ENCODE measurements around the gene LINC00237.

The LINC00237 gene

DNA sequence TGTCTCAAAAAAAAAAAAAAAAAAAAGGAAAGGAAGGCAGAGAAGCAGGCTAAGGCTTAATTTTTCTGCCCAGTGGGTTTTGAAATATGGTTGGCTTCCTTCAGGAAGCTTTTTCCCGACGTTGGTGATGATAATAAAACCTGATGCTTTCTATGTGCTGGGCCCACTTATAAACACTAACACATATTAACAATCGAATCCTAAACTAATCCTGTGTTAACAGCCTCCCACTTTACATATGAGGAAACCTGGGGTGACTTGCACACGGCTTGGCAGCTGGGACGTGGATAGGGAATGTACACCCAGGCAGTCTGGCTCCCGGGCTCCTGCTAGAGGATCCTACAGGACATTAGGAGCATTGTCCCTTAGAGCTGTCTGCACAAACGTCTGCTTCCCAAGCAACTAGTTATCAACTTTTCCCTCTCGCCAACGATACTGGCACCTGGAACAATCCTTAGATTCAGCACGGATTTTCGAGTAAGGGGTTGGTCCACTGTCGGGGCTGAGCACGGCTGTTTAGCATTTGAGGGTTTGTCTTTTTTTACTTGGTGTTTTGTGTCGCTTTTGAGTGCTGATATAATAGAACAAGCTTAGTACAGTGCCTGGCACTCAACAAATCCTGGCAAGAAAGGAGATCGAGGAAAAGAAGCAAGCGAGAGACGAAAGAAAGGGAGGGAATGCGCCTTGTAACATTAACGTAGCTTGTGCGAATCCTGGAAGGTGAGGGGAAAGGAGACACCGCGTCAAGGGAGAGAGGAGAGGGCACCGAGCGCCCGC lies 19.1 kb upstream of the LINC00237 start:
- no peak for DNase-seq

DNA sequence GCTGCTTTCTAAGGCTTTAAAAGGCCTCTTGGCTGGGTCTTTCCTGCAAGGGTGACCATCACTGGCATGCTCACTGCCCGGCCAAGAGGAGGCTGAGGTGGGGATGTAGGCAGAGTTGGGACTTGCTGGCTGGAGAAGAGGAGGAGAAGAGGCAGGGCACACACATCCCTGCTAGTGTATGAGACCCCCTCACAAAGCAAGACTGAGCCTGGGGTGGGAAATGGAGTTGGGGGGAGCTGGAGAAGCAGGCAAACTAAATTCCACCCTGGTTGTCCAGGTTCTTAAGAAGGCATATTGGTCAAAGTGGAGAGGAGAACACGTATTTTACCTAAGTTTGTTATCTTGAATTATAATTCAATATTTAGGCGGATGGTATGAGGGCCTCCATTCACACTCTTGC lies 18.0 kb upstream of the LINC00237 start:
- DNase-seq: no peak

DNA sequence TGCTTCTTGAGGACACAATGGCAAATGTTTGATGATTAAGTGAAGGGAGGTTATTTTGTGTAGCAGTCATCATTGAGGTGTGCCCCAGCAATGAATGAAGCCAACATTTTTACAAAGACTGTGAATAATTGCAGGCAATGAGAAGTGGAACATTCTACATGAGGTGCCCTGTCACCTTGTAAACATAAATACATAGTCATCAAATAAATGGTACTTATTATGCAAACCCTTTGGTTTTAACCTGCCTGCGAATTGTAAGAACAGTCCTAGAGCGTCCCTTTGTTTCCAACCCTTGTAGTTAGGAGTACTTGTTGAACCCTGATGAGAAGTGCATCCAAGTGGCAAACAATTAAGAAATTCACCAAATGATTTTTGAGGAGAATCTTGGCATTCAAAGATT lies 12.6 kb upstream of the LINC00237 start:
- DNase-seq: no peak

DNA sequence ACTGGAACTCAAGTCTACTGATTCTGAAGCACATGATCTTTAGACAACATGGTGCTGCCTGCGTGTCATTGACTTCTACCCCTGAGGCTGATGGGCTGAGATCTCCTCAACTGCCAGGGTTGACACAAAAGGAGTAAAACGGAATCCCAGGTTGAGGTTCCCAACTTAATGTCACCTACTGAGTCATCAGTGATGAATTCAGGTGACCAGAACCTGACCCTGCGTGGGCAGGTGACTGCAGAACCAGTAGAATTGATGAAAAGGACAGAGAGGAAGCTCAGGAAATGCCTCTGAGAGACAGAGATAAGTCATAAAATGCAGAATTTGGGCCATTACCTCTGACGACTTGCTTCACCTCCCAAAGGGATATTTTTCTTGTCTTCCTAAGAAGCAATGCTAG lies 12.0 kb upstream of the LINC00237 start:
- no peak for DNase-seq

DNA sequence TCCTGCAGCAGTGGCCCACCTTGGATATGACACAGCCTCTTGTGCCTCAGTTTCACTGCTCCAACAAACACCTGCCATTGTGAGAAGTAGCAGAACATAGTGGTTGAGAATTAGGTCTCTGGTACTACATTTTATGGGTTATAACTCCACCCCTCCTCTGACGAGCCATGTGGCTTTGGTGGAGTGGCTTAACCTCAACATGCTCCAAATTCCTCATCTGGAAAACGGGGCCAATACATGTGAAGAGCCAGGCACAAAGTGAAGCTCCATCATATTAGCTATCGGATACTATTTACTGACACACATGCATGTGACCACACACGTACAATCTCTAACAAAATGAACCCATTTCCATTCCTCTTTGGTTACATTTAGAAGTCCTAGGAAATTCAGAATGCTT lies 11.4 kb upstream of the LINC00237 start:
- no peak for DNase-seq

DNA sequence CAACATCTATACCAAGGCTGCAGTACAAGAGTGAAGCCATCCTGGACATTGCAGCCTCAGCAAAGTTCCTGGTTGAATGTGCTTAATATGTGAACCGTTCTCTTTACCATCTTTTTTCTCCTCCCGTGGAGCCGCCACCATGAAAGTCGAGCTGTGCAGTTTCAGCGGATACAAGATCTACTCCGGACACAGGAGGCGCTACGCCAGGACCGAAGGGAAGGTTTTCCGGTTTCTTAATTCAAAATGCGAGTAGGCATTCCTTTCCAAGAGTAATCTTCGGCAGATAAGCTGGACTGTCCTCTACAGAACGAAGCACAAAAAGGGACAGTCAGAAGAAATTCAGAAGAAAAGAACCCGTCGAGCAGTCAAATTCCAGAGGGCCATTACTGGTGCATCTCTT lies 8.4 kb upstream of the LINC00237 start:
- no peak for DNase-seq

DNA sequence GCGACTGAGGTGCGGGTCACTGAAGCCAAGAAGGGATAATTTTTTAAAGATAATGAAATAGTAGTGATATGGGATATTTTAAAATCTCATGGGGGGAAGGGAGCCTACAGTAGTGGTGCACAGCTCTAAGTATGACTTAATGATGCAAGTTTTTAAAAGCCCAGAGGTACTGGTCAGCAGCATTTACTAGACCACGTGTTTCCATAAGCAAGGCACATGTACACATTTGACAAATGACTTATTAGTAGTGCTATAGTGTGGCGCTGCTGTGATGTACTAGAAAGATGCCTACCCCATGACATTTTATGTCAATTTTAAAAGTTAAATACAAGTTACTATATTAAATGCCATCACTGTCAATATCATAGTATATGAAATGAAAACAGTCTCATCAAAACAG lies 7.5 kb upstream of the LINC00237 start:
- DNase-seq: no peak

DNA sequence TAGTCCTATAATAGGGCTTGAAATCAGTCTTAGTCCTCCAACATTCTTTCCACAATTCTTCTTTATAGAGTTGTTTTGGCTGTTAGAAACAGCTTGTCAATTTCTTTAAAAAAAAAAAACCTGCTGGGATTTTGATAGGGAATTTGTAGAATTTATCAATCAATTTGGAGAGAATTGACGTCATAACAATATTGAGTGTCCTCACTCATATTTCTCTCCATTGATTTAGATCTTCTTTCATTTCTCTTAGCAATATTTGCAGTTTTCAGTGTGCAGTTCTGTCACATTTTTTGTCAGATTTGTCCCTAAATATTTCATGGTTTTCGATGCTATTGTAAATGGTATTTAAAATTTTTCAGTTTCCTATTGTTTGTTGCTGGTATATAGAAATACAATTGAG lies 5.3 kb upstream of the LINC00237 start:
- DNase-seq: no peak

DNA sequence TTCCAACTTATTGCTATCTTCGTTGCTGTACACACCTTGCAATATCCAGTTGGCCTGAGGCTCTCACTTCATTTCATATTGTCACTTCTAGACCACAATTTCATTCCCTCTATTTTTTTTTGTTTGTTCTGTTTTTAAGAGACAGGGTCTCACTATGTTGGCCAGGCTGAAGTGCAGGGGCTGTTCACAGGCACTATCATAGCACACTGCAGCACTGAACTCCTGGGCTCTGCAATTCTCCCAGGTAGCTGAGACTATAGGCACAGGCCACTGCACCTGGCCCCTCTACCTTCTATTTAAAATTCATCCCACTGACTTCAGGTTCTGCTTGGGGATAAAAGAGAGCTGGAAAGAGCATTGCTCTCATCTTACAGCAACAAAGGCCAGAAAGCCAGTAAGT lies 4.7 kb upstream of the LINC00237 start:
- no peak for DNase-seq

DNA sequence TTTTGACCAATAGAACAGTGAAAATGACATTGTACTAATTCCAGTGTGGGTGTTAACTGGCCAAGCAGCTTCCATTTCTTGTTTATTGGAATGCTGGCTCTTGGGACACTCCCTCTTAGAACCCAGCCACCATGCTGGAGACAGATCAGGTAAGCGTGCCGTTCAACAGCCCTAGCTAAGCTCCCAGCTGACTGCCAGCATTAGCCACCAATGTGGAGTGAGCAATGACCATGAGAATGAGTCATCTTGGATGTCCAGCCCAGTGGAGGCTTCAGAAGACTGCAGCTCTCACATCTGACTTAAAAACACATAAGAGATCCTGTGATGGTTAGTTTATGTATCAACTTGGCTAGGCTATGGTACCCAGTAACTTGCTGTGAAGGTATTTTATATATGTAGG lies 3.0 kb upstream of the LINC00237 start:
- DNase-seq: no peak

DNA sequence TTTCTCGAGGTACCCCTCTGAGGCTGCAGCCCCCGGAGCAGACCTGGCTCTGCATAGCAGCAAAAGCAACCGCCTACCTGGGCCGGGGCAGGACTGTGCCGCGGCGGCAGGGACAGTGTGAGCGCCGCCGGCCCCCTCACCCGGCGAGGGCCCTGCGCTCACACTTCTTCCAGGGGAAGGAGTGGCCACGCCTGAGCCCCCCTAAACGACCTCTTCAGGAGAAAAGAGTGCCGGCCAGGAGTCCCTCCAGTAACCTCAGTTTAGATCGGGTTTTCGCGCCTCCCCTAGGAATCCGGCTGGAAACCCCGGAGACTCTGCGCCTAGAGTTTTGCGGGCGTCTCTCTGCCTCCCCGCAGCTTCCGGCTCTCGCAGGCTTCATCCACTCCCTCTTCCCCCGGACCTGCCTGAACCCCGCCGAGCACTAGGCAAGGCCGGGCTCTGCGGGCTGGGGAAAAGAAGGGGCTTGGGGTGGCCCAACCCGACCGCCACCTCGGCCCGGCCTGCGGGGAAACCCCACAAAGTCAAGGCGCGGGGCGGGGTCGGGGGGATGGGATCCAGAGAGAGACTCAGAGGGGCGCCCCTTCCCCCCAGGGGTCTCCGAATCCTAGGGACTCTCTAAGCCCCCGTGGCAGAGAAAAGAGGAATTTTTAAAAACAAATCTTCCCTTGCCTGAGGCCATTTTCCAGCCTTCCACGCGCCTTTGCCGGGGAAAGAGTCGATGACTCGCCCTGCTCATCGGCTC lies 558 bp downstream of the LINC00237 start:
- DNase-seq: no peak

DNA sequence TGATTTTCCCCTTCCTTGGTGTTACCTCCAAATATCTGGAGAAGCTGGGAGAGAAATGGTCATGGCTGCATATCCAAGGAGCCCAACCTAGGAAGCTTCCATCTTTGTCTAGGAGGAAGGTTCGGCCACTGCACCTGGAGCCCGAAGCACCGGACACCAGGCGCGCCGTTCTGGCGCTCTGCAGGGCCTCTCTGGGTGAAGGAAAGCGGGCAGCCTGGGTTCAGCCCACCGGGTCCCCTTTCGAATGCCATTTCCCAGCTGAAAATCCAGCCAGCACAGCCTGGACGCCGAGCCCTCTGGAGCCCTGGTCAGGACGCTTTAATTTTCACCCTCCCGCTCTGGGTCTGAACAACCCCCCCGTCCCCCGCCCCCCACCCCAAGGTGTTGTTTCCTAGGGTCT lies 1.2 kb downstream of the LINC00237 start:
- DNase-seq: no peak

DNA sequence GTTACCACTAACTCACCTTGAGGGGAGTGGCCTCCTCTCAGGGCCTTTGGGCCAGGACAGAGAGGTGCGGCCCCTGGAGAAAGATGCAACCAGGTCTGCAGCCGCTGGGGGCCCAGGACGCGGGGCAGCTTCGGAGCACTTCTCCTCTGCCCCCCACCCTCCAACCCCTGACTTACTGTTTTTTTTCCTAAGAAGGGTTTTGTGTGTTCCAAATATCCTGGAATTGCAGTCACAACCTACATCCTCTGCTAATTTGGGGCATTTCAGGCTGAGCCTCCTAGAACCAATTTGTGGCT lies 1.7 kb downstream of the LINC00237 start:
- no peak for DNase-seq

DNA sequence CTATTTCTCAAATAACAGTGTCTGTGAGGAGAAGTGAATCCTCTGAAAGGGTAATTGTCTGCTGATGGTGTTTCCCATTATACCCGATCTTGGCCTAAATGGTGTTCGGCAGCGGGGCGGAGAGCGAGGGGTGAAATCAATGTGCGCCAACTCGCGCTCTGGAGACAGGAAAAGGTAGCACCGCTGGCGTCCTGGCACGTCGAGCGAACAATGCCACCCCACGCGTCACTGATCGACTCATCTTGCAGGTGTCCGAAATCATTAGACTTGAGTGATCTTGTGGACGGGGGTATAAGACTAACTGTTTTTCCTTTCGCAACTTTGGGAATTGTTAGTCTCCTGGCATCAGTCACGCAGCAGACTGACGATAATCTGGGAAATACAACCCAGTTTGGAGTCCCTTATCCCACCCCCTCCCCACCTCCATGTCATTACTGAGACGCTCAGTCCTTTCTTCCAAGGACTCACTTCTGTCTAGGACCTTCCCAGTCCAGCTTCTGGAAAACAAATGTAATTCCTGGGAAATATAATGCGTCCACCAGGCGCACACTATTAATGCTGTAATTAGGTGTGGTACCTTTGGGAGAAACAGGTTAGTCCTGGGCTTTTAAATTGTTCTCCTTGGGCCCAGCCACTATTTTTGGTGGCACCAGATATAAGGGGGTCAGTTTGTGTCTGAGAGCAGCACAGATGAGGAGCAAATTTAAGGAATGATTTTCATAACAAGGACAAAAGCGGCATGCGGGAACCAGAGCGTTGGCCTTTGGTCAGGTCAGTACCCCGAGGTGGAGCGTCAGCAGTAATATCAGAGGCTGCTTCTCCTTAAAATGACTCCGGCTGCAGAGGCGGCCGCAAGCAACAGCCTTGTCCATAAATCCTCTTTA lies 2.3 kb downstream of the LINC00237 start:
- no peak for DNase-seq

DNA sequence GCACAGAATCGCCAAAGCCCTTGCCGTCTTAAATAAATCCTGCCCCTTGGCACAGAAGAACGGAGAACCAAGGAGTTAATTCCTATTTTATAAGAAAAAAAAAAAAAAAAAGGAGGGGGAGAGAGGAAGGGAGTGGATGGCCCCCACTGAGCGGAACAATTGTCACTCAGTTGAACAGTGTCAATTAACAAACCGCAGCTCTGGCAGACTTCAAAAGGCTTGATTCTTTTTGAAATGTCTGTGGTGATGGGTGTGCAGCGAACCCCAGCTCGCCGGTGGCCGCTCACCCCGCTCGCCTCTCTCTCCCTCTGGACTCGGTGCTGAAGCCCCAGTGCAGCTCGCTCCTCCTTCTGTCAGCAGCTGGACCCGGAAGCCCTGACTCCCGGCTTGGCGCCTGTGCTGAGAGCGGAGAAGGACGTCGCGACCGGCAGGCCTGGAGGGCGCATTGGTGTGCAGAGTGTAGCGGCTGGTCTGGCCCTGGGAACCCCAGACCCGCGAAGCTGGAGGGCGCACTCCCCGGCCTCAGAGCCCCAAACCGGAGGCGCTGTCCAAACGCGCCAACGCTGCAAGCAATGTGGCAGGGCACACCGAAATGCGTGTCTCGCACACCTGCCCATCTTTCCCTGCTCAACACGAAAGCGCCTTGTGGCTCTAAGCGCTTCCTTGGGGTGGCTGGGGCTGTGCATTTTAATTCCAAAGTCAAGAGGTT lies 3.4 kb downstream of the LINC00237 start:
- peak; percentile 43 for DNase-seq

DNA sequence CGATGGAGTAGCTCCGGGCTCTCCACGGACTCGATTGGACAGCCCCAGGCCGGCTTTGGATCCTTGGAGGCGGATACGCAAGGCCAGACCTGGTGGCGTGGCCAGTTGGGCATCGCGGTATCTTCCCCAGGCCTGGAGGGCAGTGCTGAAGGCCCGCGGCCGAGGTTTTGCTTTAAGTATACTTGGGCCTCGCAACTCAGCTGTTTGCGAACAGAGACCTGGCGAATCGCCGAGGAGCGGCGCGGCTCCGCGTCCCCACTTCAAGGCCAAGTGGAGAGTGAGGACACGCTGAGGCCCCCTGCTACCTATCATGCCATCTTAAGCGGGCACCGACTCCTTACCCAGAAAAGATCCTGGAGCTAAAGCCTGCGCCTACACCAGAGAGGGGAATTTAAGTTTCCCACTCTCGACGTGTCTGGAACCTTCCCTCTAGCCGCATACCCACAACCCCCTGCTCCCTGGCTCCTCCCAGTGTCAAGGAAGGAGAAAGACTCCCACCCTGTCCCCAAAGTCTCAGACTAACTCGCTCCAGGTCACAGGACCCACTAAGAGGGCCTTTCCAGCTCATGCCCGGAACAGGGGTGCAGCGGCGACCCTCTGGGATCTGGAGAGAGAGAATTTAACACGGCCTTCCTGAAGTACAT lies 4.1 kb downstream of the LINC00237 start:
- DNase-seq: peak; percentile 9

DNA sequence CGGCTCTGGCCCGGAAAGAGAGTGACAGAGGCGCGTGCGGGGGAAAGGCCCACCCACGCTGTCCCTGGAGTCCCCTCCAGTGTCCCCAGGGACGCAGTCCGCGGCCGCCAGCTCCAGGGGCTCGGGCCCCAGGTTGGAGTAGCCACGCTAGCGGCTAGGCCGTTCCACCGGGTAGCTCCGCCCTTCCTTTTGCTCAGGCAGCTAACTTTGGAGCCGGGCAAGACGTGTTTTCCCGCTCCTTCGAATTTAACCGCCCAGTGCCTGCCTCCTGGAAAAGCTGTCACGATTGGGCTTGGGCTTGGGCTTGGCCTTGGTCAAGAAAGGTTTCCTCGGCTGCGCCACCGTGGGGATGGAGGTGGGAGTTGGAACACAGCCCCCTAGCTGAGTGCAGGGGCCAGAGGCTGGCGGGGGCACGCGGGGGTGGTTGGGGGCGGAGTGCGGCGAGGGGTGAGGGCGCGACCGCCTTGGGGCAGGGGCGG lies 4.7 kb downstream of the LINC00237 start:
- DNase-seq: no peak

DNA sequence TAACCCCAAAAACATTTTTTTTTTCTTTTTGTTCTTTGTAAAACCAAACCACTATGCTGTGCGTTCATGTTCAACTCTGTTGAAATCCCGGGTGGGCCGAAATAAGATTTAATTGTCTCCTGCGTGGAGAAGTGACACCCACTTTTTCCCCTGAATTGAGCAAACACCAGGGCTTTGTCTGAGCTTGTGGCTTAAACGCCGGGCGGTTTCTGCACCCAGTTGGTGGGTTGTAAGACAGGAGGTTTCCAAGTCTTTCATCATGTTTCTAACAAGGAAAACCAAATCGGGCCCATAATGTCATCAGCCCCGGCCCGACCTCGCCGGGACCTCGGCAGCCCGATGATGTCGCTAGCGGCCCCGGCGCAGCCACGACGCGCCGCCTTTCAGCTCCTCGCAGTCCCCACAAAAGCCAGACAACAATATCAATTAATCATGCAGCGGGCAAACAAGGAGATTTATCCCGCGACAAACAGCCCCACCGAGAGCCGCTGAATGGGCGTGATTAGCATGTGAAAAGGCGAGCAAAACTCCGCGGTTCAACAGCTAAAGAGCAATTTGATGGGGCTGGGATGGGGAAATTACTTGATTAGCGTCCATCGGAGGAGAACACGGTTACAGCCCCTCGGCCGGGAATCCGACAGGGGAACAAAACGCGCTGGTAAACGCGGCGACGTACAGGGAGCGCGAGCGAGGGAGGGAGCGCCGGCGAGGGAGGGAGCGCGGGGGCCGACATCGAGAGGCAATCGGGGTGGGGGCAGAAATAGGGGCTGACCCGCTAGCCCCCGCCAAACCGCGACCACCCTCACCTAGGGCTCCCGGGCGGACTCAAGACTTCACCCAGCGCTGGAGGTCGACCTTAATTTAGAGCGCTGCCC lies 5.3 kb downstream of the LINC00237 start:
- peak; percentile 39 for DNase-seq

DNA sequence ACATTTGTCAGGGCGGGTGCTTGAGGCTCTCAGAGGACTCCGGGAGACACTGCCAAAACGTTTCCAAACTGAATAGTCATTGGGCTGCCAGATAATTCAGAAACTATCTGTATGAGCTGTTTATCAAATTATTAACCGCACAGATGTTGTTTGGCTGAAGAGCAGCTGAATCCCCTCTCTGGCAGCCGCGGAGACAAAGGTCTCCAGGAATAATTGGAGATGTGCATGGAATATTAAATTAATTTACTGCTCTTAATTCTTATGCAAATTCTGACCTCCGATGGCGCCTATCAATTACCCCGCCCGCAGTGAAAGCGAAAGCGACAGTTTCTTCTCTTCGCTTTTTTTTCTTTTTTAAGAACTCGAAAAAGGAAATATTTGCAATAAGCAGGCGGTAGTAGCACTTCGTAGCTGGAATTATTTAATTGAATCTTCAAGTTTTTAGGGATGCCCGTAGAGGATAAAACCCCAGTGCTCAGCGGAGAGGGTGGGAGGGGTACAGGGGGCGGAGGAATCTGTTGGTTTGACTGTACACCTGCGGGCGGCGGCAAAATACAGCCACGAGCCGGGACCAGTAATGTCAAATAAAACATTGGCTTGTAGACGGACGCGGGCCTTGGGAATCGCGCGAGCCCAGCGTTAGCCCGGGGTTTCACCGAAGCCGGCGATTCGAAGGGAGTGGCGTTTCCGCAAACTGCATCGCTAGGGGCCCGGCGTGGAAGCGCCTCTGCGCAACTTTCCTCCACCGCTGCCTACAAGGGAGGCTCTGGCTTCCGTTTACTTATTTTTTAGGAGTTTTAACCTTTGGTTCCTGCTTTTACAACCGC lies 6.2 kb downstream of the LINC00237 start:
- peak; percentile 56 for DNase-seq

DNA sequence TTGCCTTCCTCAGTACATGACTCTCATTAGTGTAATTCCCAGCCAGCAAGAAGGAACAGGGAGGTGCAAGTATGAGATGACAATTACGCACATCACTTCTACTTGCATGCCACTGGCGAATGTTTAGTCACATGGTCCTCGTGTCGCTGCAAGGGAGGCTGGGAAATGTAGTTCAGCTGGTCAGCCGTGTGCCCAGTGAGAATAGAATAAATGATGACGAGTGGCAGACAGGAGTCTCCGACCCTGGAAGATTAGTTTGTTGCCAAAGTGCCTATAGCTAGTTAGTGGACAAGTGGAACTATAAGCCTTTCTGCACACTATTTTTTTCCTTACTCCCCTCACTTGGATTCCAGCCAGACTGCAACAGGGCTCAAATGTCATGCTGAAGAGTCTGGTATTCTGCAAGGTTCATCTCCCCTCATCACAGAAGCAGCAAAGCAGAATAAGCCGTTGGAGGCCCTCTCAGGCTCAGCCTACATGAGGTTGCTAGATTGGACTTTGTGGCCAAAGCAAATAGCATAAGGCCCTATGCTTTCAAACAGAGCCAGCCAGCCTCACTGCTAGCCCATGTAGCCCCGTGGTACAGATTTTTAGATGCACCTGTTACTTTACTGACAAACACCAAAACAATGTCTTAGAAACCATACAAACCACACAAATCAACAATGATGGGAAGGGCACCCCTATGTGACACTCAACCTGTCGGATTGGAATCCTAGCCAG lies 9.7 kb downstream of the LINC00237 start:
- DNase-seq: peak; percentile 27

Data from activated CD4-positive, alpha-beta T cell treated with anti-CD3 and anti-CD28 coated beads, Interleukin-10, Interleukin-2, amounts not matched to agents 100 ng/mL and 50 ng/mL, durations not matched to agents 16 hours and 8 hours (primary cell).